NCI-H1417 (cell line): ENCODE results near the gene PDZD2.

ENCODE experiments used
- DNase-seq, 3 experiments: peaks; one replicate each; lab custom pipeline; 2025; lab: John Stamatoyannopoulos, UW

PDZD2 gene

GRCh38 chr5:32042551-32042961, 403.6 kb downstream of the PDZD2 start:
- DNase-seq = no peak

GRCh38 chr5:32043105-32043504, 404.2 kb downstream of the PDZD2 start:
- no peak for DNase-seq

- DNase-seq = no peak
Observed at GRCh38 chr5:32044434-32044833, 405.5 kb downstream of the PDZD2 start.

- no peak for DNase-seq
Observed at GRCh38 chr5:32044939-32045338, 406.0 kb downstream of the PDZD2 start.

- DNase-seq = no peak
Observed at GRCh38 chr5:32047056-32047455, 408.1 kb downstream of the PDZD2 start.

GRCh38 chr5:32051796-32052195, 412.9 kb downstream of the PDZD2 start:
- DNase-seq = no peak

GRCh38 chr5:32055891-32056866, 417.2 kb downstream of the PDZD2 start:
- DNase-seq = no peak

- no peak for DNase-seq
Observed at GRCh38 chr5:32057187-32058096, 418.5 kb downstream of the PDZD2 start.

- DNase-seq = no peak
Observed at GRCh38 chr5:32058101-32058500, 419.2 kb downstream of the PDZD2 start.

GRCh38 chr5:32058997-32059396, 420.1 kb downstream of the PDZD2 start:
- no peak for DNase-seq

GRCh38 chr5:32059761-32060530, 421.0 kb downstream of the PDZD2 start:
- no peak for DNase-seq

GRCh38 chr5:32061236-32061635, 422.3 kb downstream of the PDZD2 start:
- no peak for DNase-seq

- DNase-seq = no peak
Observed at GRCh38 chr5:32066448-32066847, 427.5 kb downstream of the PDZD2 start.

GRCh38 chr5:32067774-32068470, 429.0 kb downstream of the PDZD2 start:
- no peak for DNase-seq

GRCh38 chr5:32068561-32068960, 429.6 kb downstream of the PDZD2 start:
- no peak for DNase-seq

GRCh38 chr5:32069396-32069795, 430.5 kb downstream of the PDZD2 start:
- no peak for DNase-seq

GRCh38 chr5:32071351-32071944, 432.5 kb downstream of the PDZD2 start:
- DNase-seq = no peak

GRCh38 chr5:32072054-32072453, 433.1 kb downstream of the PDZD2 start:
- no peak for DNase-seq

- peak in 1 of 3 experiments; percentile 10 for DNase-seq
Observed at GRCh38 chr5:32074401-32074800, 435.5 kb downstream of the PDZD2 start.
